Prostate gland (tissue), 2 donors: ENCODE measurements around the gene RILPL1.

Source experiments
- CTCF ChIP-seq, 4 experiments: fragments of 200-600 bp in 2 of 4; fragments of 450-650 bp in 2 of 4; sonication (generic) in 2 of 4; IDR thresholded peaks; 1 replicate in 3 of 4; 2 replicates in 1 of 4; pipeline ENCODE4 v1.5.1; 2016 to 2019; ENCODE audit warnings: antibody characterized with exemption in 4 of 4, mild to moderate bottlenecking in 2 of 4, moderate library complexity in 2 of 4
- POLR2A ChIP-seq: fragments of 450-650 bp; IDR thresholded peaks from one replicate; pipeline ENCODE4 v1.6.1; 2016; ENCODE audit warnings: antibody characterized with exemption, mild to moderate bottlenecking
- POLR2AphosphoS5 ChIP-seq: sonication (generic); formaldehyde crosslinking; IDR thresholded peaks from one replicate; pipeline ENCODE4 v1.6.1; 2017; ENCODE audit warnings: antibody characterized with exemption

DNA sequence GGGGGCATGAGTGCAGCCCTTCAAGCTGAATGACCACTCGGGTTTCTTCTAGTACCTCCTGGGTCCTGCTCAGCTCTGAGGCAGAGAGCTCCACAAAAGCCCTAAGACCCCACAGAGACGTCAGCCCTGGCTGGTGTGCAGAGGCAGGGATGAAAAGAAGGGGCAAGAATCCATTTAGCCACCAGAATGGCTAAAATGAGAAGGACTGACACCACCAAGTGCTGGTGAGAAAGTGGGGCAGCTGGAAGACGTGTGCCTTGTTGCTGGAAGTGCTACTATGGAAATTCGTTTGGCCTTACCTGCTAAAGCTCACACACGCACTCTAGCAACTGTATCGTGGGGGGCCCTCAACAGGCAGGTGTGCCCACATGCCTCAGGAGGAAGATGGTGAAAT, 26.7 kb downstream of the RILPL1 start:
- no peak for TF ChIP-seq POLR2A
- TF ChIP-seq CTCF (IDR thresholded peaks at IDR 0.05), result no peak
- TF ChIP-seq POLR2AphosphoS5, result no peak
